Measurements from ENCODE around the gene FOXP4.

The FOXP4 gene

DNA sequence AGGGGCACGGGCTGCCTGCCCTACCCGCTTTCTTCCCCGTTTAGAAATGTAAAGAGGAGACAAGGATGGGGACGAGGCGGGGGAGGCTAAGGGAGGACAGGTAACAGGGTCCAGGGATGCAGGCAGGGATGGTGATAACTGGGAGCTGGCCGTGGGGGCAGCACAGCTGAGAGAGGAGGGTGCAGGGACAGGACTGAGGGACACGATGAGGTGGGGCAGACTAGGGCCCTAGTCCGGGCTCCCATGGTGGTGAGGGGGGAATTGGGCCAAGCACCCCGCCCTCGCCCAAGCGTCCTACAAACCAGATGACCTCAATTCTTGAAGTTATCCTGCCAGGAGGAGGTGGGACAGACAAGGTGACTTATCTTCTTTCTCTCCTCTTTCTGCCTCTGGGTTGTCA, 47.7 kb downstream of the FOXP4 start:
- no peak for FAIRE-seq
- DNase-seq (ENCODE audit: insufficient read length, low spot score) = no peak
- no peak for TF ChIP-seq POLR2A (IDR thresholded peaks at IDR 0.05; ENCODE audit: low read depth, low read length)

DNA sequence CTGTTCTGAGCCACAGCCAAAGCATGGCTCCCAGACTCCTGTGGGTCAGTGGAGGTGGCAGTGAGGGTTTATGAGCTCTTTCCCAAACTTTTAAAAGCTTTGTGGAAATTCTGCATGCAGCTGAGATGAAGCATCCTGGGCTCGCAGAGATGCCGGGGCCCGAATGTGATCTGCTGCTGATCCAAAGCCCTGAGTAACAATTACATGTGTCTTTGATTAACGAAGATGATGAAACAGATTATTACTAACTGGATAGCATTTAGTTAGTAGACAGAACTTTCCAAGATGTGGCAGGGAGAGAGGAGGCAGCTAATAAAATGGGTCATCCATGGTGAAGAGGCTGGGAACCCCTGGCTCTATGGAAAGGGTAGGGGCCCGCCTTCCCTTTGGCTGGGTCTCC, 48.1 kb downstream of the FOXP4 start:
- no peak for DNase-seq (ENCODE audit: insufficient read length, low spot score)
- no peak for TF ChIP-seq POLR2A (IDR thresholded peaks at IDR 0.05; ENCODE audit: low read depth, low read length)
- no peak for FAIRE-seq

DNA sequence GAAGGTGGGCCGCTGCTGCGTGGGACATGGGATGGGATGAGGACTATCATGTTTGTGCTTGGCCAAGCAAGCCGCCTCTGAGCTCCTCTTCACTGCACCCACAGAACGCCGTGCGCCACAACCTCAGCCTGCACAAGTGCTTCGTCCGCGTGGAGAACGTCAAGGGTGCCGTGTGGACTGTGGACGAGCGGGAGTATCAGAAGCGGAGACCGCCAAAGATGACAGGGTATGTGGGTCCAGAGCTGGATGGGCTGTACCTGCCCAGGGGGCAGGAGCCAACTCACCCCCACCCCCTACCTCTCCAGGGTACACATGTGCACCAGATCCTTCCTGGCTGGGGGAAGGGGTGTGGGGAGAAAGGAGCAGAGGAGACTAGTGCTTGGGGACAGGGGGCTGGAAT, 48.6 kb downstream of the FOXP4 start:
- FAIRE-seq (no peak), DNase-seq (ENCODE audit: insufficient read length, low spot score) (no peak)
- no peak for TF ChIP-seq POLR2A (IDR thresholded peaks at IDR 0.05; ENCODE audit: low read depth, low read length)

DNA sequence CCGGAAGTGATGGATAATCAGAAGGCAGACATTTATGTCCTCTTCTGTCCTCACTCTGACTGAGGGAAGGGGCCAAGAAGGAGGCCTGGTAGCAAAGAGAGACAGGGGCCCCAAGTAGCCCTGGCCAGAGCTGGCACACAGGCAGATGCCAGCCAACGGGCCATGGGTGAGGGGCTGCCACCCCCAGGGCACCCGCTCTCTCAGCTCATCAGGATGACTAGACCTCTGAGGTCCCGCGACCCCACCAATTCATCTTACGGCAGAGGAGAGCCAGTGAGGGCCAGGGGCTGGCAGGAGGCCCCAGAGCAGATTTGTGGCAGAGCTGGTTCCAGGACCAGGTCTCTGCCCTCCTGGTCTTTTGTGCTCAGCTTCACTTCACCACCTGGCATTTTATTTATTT, 49.0 kb downstream of the FOXP4 start:
- DNase-seq (ENCODE audit: insufficient read length, low spot score) (no peak), FAIRE-seq (no peak)
- no peak for TF ChIP-seq POLR2A (IDR thresholded peaks at IDR 0.05; ENCODE audit: low read depth, low read length)

DNA sequence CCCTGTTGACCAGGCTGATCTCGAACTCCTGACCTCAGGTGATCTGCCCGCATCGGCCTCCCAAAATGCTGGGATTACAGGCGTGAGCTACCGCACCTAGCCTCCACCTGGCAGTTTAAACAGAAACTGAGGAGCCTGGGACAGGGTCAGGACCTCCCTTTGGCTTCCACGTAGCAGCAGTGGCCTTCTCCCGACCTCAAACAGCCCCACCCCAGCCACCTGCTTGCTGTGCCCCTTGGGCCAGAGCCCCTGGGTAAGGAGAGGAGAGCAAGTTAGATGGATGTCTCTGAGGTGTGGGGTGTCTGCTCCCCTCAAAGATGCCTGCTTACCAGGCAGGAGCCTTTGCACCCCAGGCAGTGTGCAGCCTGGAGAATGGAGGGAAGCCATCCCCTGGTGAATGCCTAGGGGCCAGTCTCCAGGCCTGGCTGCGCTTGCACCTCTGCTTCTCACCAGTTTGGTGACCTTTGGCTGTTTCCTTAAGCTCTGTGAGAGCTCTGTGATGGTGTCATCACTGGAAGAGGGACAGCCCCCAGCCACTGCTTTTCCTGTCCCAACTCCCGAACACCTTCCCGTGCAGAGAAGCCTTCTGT, 50.0 kb downstream of the FOXP4 start:
- DNase-seq (ENCODE audit: insufficient read length, low spot score) (no peak), FAIRE-seq (no peak)
- no peak for TF ChIP-seq POLR2A (IDR thresholded peaks at IDR 0.05; ENCODE audit: low read depth, low read length)

DNA sequence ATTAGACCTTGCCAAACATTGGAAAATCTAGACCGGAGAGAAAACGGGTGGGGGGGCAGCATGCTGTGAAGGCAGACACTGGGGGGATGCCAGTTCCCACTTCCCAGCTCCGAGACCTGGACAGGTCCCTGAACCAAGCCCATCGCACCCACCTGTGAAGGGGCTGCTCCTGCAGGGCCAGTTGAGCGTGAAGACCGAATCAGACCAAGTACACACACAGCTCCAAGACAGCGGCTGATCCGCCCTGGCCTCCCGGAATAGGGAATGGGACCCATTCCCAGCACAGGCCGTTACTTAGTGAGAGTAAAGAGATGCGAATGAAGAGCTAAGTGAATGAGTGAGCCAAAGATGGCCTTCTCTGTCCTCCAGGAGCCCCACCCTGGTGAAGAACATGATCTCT, 50.6 kb downstream of the FOXP4 start:
- TF ChIP-seq POLR2A (IDR thresholded peaks at IDR 0.05; ENCODE audit: low read depth, low read length) = no peak
- FAIRE-seq = no peak
- DNase-seq (ENCODE audit: insufficient read length, low spot score) = no peak

DNA sequence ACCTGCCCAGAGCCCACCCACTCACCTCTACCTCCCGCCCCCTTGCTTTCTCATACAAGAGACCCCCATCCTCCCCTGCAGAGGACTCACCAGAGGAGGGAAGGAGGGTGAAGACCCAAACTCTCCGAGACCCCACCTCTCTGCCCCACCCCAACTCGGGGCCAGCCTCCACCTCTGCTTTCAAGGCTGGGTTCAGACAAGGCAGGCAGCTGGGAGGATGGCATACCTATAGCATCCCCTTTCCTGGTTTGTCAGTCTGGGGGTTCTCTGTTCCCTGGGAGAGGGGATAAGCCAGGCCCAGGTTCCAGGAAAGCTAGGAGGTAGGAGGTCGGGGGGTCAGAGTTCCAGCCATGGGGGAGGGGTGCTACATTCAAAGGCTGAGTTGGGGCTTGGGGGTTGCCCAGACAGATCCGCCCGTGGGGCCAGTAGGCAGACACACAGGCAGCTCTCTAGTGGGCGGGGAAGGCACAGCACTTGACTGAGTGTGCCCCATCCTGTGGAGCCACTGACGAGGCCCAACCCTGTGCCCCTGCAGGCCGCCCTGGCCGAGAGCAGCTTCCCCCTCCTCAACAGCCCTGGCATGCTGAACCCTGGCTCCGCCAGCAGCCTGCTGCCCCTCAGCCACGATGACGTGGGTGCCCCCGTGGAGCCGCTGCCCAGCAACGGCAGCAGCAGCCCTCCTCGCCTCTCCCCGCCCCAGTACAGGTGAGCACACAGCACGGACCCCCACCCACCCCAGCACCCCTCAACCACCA, 51.2 kb downstream of the FOXP4 start:
- TF ChIP-seq POLR2A (IDR thresholded peaks at IDR 0.05; ENCODE audit: low read depth, low read length) = no peak
- FAIRE-seq = no peak
- no peak for DNase-seq (ENCODE audit: insufficient read length, low spot score)

DNA sequence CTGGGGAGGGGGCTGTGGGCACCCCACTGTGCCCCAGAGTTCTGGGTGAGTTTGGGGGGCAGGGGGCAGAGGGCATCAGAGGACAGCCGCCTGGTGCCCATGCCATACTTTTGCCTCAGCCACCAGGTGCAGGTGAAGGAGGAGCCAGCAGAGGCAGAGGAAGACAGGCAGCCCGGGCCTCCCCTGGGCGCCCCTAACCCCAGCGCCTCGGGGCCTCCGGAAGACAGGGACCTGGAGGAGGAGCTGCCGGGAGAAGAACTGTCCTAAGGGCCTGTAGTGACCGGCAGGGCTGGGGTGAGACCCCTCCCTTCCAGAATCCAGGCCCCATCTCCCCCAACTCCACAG, 52.5 kb downstream of the FOXP4 start:
- DNase-seq (ENCODE audit: insufficient read length, low spot score) (no peak), FAIRE-seq (no peak)
- TF ChIP-seq POLR2A (IDR thresholded peaks at IDR 0.05; ENCODE audit: low read depth, low read length) = no peak

DNA sequence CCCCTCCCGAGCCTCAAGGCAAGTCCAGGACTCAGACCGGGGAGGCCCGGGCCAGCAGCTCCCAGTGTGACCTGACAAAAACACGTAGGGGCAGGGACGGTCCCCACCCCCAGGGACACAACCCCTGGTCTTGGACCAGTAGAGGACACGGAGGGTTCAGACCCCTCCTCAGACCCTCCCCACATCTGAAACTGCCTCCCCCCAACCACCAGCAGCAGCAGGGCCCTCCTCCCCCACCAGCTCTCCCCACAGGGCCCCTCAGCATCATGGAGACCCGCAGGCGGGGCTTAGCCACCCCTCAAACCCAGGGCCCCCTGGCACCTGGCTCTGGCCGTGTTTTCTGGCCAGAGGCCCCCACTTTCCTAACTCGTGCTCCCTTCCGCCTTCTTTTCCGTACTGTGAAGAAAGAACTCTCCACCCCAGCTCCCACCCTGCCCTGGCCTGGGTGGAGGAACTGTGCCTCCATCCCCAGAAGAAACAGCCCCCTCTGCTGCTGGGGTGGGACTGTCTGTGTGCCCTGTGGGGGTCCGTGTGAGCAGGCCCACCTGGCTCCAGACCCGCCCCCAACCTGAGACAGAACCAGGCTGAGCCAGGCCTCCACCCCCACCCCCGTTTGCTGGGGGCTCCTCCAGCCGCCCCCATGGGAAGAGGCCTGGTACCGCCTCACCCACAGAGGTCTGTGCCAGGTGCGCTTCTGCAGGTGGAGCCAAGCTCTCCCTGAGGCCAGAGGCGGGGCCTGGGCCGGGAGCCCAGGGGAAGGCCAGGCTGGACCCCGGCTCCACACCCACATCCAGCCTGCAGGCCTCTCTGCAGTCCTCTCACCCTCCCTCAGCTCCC, 53.1 kb downstream of the FOXP4 start:
- FAIRE-seq = no peak
- TF ChIP-seq POLR2A (IDR thresholded peaks at IDR 0.05; ENCODE audit: low read depth, low read length) = no peak
- no peak for DNase-seq (ENCODE audit: insufficient read length, low spot score)

DNA sequence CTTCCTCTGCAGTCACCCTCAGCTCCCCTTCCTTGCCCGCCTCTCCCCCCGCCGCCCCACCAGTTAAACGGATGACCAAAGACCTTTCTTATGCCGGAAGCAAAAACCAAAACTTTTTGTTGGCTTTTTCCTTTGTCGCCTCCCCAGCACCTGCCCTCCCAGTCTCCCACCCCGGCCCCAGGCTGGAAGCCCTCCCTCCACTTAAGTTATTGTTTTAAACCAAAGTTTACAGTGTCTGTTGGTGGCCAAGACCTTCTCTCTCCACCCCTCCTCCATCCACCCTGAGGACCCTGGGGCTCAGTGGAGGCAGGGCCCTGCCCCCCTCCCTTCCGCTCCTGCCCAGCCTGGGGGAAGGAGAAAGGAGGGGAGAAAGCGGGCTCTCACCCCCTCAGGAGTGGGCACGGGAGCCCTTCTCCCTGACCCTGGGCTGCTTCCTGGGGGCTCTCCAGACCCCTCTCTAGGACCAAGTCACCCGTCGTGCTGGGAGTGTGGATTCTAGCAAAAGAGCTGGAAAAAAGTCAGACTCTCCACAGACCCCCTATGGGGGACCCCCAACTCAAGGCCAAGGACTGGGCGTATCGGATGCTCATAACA, 53.8 kb downstream of the FOXP4 start:
- DNase-seq (ENCODE audit: insufficient read length, low spot score) = no peak
- no peak for FAIRE-seq
- no peak for TF ChIP-seq POLR2A (IDR thresholded peaks at IDR 0.05; ENCODE audit: low read depth, low read length)

DNA sequence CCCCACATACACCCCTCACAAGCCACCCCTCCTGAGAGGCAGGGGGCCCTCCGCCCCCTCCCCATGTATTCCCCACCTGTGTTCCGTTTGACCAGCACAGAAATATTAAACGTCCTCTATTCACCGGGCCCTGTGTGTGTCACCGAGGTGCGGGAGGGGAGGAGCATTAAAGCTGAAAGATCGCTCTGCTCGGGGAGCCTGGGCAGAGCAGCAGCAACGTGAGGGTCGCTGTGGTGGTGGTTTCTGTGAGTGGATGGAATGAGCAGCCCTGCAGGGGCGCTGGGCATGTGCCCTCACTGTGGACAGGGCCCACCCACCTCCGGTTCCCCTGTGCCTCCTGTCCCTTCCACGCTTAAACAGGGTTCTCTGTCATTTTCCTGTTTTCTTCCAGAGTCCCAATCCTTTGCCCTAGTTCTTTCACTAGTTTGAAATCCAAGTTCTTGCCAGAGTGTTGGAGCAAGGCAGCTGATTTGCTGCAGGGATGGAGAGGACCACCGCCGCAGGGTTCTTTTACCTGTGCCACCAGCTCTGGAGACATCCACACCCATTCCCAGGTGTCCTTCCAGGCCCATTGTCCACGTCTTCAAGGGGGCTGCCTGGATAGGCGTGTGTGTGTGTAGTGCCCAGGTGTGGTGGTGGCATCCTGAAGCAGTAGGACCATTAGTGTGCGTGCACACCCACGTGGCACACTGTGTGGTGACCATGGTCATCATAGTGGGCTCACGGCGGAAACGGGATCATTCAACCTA, 54.5 kb downstream of the FOXP4 start:
- TF ChIP-seq POLR2A (IDR thresholded peaks at IDR 0.05; ENCODE audit: low read depth, low read length) = no peak
- DNase-seq (ENCODE audit: insufficient read length, low spot score) (no peak), FAIRE-seq (no peak)

DNA sequence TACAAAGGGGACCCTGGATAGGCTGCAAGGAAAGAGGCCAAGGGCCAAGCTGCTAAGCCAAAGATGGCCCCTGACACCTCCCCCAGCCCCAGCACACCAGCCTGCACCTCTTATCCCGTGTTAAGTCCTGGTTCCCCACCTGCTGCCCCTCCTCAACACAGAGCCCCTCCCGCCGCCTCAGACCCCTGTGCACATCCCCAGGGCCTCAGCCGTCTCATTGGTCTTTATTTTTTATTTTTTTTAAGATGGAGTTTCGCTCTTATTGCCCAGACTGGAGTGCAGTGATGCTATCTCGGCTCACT, 55.0 kb downstream of the FOXP4 start:
- no peak for TF ChIP-seq POLR2A (IDR thresholded peaks at IDR 0.05; ENCODE audit: low read depth, low read length)
- DNase-seq (ENCODE audit: insufficient read length, low spot score) (no peak), FAIRE-seq (no peak)

DNA sequence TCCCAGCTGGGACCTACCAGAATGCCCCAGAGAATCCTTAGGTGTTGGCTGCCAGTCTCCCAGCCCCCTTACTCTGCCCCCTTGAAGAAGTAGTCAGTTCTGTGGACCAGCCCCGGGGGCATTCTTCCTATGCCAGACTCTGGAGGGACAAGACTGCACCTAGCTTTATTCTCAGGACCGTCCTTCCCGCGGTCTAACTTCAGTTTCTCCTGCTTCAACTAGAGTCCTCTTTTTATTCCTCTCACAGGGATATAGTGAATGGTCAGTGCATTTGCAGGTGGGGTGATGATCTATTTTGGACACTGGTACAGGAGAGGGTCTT, 56.2 kb downstream of the FOXP4 start:
- TF ChIP-seq POLR2A (IDR thresholded peaks at IDR 0.05; ENCODE audit: low read depth, low read length) = no peak
- FAIRE-seq (no peak), DNase-seq (ENCODE audit: insufficient read length, low spot score) (no peak)
